Fibroblast of mammary gland (primary cell): Measurements from ENCODE around the gene KLHL26.

Experiments used
- DNase-seq: peaks from one replicate; pipeline ENCODE4 v3.0.0-alpha.2; 2010; ENCODE audit warnings: low read depth
- H3K4me3 ChIP-seq: 2 replicates; pipeline ENCODE4 v1.5.1; 2011; ENCODE audit warnings: low read depth, mild to moderate bottlenecking, low read length, moderate library complexity; ENCODE audit not compliant: control insufficient read depth
- TF ChIP-seq, protein P1 (sequence below): conservative IDR thresholded peaks from 2 replicates; pipeline ENCODE4 v1.5.1; 2011; ENCODE audit warnings: low read depth, low read length, inconsistent platforms; ENCODE audit not compliant: control insufficient read depth, insufficient read depth

The KLHL26 gene

GRCh38 chr19:18666784-18667183, 30.0 kb downstream of the KLHL26 start:
- no peak overlapping the region for H3K4me3 ChIP-seq
- TF ChIP-seq, protein P1, sequence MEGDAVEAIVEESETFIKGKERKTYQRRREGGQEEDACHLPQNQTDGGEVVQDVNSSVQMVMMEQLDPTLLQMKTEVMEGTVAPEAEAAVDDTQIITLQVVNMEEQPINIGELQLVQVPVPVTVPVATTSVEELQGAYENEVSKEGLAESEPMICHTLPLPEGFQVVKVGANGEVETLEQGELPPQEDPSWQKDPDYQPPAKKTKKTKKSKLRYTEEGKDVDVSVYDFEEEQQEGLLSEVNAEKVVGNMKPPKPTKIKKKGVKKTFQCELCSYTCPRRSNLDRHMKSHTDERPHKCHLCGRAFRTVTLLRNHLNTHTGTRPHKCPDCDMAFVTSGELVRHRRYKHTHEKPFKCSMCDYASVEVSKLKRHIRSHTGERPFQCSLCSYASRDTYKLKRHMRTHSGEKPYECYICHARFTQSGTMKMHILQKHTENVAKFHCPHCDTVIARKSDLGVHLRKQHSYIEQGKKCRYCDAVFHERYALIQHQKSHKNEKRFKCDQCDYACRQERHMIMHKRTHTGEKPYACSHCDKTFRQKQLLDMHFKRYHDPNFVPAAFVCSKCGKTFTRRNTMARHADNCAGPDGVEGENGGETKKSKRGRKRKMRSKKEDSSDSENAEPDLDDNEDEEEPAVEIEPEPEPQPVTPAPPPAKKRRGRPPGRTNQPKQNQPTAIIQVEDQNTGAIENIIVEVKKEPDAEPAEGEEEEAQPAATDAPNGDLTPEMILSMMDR, result no peak
- DNase-seq, result no peak

DNA sequence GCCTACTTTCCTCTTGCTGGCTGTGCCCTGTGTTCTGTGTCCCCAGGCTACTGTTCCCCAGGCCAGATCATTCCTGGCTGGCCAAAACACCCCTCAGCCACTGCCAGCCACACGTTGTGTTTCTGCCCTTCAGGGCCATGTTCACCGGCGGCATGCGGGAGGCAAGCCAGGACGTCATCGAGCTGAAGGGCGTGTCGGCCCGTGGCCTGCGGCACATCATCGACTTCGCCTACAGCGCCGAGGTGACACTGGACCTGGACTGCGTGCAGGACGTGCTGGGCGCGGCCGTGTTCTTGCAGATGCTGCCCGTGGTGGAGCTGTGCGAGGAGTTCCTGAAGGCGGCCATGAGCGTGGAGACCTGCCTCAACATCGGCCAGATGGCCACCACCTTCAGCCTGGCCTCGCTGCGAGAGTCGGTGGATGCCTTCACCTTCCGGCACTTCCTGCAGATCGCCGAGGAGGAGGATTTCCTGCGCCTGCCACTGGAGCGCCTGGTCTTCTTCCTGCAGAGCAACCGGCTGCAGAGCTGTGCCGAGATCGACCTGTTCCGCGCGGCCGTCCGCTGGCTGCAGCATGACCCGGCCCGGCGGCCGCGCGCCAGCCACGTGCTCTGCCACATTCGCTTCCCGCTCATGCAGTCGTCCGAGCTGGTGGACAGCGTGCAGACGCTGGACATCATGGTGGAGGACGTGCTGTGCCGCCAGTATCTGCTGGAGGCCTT, 30.9 kb downstream of the KLHL26 start:
- no peak for DNase-seq
- TF ChIP-seq, protein P1, result no peak
- no peak overlapping the region for H3K4me3 ChIP-seq

DNA sequence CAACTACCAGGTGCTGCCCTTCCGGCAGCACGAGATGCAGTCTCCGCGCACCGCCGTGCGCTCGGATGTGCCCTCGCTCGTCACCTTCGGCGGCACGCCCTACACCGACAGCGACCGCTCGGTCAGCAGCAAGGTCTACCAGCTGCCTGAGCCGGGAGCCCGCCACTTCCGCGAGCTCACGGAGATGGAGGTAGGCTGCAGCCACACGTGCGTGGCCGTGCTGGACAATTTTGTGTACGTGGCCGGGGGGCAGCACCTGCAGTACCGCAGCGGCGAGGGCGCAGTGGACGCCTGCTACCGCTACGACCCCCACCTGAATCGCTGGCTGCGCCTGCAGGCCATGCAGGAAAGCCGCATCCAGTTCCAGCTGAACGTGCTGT, 31.4 kb downstream of the KLHL26 start:
- TF ChIP-seq, protein P1, result no peak
- H3K4me3 ChIP-seq, result no peak overlapping the region

DNA sequence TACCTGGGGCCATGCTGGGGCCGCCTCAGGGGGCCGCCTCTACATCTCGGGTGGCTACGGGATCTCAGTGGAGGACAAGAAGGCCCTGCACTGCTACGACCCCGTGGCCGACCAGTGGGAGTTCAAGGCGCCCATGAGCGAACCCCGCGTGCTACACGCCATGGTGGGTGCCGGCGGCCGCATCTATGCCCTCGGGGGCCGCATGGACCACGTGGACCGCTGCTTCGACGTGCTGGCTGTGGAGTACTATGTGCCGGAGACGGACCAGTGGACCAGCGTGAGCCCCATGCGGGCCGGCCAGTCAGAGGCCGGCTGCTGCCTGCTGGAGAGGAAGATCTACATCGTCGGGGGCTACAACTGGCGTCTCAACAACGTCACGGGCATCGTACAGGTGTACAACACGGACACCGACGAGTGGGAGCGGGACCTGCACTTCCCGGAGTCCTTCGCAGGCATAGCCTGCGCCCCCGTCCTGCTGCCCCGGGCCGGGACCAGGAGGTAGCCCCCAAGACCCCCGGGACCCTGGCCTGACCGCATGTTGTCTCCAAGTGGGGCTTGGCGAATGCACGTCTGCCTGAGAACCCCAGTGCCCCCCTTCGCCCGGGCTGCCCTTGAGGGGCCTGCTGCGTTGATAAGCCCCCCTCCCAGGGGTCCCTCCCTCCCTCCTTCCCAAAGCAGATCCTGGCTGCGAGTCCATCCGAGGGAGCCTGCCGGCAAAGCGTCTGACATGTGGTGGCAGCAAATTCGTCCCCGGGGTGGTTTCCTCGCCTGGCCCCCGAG, 32.1 kb downstream of the KLHL26 start:
- H3K4me3 ChIP-seq, result no peak overlapping the region
- TF ChIP-seq, protein P1, result no peak
- no peak for DNase-seq

More for the DNA sequence above, 31.4 kb downstream of the KLHL26 start:
- no peak for DNase-seq

DNA sequence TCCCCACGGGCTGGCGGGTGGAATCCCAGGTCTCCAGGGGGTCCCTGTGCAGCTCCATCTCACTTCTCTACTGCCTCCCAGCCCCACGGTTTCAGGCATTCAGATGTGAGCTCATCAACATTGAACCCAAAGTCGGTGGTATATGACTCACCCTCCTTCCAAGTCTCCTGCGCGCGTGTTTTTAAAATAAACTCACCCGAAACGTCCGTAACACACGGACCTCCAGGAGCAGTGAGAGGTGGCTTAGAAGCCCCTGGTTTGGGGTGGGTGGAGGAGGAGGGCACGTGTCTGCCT, 32.6 kb downstream of the KLHL26 start:
- TF ChIP-seq, protein P1, result no peak
- H3K4me3 ChIP-seq, result no peak overlapping the region
- DNase-seq, result peak; percentile 34

DNA sequence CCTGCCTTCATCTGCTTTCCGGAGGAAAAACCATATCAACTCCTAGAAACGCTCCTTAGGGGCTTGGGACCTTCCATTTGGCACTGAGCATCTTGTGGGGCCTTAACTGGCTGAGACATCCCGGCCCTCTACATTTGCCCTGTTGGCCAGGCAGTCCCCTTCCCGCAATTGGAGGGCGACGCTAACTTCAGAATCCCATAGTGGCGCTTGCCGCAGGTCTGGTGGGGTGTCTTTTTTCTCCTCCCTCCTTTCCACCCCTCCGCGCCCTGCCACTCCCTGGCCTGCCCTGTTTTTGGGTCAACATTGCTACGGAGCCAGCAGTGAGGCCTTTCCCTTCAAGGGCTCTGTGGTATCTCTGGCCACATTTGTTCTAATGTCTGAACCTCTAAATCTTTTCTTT, 33.1 kb downstream of the KLHL26 start:
- no peak overlapping the region for H3K4me3 ChIP-seq
- TF ChIP-seq, protein P1, result no peak
- no peak for DNase-seq

DNA sequence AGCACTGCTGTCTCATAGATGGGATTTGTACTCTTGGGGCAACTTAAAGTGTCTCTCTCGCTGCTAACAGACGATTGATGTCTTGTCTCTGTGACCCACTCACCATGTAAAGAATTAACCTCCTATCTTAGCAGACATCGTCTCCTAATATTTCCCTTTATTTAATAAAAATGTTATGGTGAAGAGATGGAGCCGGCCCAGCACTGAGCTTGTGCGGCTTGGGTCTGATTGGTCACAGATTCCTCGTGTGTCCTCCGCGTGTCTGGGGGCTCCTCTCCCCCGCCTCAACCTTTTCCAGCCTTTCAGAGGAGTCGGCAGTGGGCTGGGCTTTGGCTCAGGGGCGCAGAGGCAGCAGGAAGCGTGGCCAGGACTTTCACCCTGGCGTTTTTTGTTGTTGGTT, 33.5 kb downstream of the KLHL26 start:
- DNase-seq, result no peak
- TF ChIP-seq, protein P1, result no peak
- no peak overlapping the region for H3K4me3 ChIP-seq
